GM18498 (cell line): ENCODE measurements around the gene TMTC1.

Experiments used
- ATAC-seq: cut with Tn5 transposase; IDR thresholded peaks from one replicate; pipeline ENCODE4 v1.9.1; 2021; ENCODE audit warnings: mild to moderate bottlenecking, moderate library complexity; ENCODE audit not compliant: unreplicated experiment

TMTC1 gene

DNA sequence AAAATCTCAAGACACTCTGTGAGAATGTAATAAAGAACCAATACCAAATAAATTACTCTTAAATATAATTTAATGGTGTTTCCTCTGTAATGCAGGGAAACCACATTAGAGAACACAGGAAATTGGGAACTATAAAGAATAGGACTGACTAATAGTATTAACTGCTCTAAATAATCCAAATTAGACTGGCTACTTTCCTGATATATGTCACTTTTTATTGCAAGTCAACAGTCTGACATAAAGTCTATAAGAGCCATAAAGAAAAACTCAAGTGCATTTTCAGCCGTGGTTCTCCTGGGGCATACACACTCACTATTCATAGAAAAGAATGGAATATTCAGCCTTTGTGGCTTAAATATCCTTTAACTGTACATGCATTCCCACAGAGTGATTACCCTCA is 161.5 kb downstream of the TMTC1 start:
- ATAC-seq = no peak

DNA sequence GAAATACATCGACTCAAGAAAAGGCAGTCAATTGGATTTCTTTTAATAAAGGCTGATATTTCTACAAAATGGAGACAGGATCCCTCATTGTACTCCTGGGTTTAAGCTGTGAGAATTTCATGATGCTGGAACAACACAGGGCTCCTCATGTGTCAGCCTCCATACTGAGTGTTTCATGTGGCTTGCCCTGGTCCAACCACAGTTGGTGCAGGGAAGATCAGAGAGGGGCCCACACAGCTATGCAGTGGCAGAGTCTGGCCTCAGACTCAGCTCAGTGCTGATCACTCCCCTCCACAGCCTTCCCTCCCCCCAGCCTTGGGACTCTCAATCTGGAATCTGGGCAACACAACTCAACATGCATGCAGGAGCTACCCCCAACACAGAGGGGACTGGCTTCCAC is 163.7 kb downstream of the TMTC1 start:
- no peak for ATAC-seq

DNA sequence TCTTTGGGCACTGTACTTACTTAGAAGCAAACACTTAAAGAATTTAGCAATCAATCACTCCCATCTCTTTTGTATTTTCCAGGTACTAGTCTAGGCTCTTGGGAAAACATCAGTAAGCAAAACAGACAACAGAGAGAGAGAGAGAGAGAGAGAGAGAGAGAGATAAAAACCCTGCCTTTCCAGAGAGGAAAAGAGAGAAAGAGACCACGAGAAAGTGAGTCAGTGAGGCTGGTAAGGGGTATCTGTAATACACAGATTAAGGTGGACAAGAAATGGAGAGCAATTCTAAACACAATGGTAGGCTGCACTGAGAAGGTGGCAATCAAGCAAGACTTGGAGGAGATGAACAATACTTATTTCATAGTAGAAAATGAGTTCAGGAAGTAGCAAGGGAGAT is 166.3 kb downstream of the TMTC1 start:
- no peak for ATAC-seq

DNA sequence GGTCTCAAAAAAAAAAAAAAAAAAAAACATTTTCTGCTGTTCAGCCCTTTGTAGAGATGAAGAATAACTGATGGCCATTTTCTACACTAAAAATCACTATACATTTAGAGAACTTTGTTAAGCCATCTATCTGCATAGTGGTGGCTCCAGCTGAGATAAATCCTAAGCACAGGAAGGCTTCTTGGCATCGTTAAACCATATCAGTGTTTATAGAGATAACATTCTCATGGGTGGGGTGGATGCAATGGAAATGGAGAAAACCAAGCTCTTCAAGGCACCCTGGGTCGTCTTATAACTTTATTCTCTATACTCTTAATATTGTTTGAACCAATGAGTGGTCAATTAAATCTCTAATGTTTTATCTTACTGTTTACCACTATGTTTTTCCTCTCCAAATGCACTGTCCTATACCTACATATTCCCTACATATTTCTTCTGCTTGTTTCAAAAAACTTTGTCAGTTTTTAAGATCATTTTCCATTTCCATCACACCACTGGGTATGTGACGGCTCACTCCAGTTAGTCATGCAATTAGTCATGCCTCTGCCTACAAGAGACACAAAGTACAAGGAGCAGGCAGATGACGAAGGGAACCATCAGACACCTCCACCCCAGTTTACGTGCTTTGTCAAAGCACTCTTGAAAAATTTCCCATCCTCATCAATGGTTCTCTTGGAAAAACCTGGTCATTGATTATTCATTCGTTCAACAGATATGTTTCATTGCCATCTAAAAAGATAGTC is 166.9 kb downstream of the TMTC1 start:
- ATAC-seq = no peak

DNA sequence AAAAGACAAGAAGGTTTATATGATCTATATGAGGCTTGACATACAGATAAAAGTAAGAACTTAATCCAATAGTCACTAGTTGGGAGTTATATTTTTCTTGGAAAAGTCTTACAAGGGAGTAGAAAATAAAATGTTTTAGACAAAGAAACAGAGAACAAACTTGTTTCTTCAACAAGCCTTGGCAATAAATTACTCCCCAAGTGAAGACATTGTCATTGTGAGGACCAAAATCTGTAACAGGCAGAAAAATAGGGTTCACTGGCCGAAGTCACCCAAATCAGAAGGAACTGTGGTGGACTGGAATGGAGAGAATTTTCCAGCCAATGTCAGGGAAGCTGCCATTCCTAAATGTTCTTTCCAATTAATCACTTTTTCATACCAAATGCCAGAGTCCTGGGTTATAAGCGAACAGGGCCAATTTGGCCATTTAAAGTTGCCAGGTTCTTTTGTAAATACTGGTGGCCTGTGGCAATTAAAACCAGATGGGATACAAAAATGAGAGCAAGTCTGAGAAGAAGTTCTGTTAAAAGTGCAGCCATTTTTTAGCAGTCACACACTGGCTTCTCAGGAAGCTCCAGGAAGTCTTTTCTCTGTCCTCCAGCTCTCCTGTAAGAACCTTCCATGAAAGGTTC is 168.9 kb downstream of the TMTC1 start:
- ATAC-seq = no peak

DNA sequence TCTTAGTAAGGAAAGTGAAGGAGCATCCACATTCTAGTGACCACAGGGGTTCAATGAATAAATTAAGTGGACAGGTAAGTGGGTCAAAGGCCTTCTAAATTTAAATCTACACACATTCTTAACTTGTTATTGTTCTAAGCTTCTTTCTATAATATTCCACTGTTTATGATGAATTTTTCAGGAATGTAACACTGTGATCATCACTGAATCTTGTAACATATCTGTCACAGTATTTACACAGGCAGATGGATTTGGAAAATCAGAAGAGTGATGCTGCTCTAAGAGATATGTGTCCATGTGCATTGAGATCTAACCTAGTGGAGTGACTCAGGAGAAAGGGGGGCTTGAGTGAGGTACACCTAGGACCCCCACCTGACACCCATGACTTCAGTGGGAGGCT is 170.8 kb downstream of the TMTC1 start:
- ATAC-seq = no peak

DNA sequence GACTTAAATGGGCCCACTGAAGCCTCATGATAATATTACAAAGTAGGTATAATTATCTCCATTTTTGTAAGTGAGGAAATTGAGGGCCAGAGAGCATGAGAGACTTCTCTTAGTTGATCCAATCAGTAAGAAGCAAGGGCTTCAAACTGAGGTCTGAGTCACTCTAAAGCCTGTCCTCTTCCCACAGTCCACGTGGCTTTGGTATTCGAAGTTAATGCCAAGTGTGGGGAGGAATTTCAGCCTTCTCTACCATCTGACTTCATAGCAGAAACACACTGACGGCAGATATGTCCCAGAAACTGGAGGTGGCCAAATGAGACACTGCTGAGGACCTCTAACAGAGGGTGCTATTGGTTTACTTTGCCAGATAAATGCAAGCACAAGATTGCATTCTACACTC is 171.8 kb downstream of the TMTC1 start:
- no peak for ATAC-seq

DNA sequence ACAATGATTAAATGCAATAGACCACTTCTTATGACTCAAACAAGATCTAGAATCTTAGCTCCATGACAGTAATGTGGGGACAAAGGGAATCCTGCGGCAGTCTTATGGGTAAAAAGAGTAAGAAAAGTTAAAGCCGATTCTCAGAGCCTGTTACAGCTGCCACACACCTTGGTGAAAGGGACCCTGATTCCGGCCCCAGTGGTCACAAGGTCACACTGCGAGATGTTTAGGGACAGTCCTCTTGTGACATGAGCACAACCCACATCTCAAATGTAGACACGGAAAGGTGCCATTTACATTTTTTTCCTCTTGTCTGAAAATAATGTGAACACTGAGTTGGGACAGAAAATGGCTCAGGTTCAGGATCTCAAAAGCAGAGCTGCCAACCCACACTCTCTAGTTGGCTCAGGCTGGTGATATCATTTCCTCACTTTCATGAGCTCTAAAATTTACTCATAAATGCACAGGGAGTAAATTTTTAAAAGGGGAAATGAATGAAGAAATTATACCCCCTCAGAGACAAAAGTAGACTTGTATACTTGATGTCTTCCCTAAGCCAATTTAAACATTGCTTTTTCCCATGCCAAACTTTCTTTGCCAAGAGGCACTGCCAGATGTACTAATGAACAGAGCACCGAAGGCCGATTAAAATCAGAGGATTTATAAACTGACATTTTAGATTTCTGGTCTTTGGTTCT is 173.1 kb downstream of the TMTC1 start:
- ATAC-seq = no peak

DNA sequence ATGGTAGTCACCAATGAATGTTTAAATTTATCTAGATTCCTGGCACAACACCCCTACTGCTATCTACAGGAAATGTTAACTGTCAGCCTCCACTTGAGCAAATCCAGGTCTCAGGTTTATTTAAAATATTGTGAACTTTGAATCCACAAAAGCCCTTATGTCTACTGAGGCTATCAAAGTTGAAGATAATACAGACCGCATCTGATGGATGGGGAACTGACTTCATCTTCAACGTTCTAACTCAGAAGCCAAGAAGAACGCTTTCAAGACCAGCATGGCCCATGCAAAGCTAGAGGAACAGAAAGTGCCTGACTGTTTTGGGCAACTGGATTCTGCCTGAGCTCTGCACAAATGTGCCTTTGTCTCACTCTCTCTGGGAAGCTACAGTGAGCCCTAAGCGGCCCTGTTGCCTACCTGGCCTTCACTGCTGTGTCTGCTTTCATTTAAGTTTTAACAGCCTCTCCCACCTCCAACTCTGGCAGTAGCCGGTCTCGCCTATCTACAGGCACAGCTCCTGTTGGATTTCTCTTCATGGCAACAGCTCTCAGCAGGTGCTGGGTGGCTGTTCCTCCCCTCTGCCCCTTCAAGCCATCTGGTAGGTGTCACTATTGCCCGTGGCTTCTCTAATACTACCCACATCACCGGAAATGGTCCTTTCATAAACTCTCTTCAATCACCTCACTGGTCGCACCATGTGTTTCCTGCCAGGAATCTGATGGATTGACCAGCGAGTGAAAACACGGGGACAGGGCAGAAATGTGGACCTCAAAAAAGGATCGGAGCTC is 174.1 kb downstream of the TMTC1 start:
- ATAC-seq = no peak

DNA sequence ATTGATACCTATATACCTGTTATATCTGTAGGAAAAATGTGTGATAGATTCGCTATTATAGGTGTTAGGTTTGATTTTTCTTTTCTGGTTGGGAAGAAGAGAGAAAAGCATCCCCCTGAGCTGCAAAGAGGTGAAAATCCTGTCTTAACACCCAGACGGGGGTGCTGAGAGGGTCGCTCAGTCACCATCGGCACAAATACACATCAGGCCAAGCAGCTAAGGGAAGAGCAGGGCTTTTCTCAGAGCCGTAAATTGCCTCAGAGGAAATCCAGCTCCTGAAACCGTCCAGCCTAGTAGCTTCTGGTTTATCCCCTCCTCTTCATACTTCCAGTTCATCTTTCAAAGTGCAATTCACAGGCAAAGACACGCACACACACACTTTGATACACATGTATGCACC is 175.2 kb downstream of the TMTC1 start:
- ATAC-seq = no peak

DNA sequence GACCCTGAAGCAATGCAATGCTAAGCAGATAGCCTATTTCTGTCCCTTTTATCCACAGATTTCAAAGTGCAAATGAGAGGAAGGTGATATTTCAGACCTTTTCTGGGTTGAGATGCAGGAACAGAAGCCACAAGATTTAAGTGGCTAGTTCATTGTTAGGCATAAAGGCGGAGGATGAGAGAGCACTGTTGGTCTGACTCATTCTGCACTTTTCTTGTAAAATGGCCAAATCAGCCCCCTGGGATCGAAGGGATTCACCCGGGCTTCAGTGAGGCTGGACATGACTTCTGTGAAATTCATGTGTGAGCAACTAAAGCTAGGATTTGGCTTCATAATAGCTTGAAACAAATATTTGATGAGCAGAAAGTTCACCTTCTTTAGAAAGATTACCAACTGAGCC is 184.4 kb downstream of the TMTC1 start:
- no peak for ATAC-seq

DNA sequence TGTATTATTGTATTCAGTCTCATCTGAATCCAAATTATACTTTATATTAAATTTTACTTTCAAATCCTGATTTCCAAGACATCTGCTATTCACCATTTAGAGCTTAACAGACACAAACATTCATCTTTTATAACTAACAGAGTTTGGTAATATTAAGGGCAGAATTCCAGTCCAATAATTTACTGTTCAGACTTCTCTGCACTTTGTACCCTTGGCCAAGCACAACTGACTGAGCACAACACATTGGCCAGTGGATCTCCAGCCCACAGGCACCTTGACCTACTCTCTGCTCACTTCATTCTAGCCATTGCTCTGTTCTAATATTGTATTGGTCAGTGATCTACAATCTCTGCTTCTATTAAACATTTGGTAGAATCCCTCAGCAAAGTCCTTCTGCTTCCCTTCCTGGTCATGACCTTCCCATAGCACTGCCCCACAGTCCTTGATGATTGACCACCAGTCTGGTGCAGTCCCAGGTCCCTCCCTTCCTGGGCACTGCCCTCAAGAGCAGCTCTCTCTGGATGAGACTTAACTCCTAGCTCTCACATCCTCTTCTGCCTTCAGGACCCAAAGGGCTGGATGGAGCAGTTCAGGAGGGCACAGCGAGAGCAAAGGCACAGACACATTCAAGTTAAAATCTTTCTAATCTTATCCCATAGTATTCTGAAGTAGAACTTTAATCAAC is 188.5 kb downstream of the TMTC1 start:
- no peak for ATAC-seq

DNA sequence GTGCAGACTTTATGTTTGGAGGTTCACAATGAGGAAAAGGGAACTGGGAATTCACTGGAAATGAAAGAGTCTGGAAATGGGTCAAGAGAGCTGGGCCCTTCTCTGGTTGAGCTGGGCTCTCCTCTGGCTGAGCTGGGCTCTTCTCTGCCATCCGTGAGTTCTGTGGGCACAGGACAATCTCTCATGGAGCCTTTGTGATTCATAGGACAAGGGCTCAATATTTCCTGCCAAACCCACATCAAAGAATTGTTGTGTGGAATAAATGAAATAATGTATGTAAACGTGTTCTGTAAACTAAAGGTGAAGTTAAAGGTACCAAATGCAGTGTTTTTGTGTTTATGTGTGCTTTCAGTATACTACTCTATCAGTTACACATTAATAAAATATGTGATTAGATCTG is 190.7 kb downstream of the TMTC1 start:
- ATAC-seq = no peak

DNA sequence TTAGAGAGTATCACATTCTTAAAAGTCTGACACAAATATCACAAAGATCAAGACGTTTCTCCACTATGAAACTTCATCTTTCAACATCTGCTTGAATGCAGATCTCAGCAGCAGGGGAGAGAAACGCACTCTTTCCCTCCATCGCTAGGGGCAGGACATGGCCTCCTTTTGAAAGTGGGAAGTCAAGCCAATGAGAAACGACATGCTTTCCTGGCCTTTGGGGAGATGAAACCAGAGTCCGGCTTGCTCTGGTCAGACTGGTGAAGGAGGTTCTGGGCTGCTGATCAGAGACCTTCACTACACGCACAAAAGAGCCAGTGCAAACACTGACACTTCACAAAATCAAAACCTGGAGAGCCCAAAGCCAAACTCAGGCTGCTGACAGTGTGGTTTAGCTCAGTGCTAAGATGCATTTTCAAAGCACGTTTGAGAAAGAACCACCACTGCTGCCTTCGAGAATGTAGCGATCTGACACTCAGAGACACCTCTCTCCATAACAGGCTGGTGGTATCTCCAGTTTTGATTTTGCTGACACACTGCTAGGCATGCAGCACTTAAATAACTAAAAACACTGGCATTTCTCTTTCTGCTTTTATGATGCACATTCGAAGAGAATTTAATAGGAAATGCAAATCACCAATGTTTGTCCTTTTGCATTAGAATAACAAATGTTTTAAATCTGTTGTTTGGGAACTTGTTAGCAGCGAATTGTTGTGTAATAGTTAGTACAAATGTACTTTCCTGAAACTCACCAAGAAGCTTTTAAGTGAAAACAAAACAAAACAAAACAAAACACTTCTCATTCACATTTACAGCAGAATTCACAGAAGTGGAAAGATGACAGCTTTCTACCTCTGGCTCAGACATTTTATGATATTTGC is 192.4 kb downstream of the TMTC1 start:
- no peak for ATAC-seq

DNA sequence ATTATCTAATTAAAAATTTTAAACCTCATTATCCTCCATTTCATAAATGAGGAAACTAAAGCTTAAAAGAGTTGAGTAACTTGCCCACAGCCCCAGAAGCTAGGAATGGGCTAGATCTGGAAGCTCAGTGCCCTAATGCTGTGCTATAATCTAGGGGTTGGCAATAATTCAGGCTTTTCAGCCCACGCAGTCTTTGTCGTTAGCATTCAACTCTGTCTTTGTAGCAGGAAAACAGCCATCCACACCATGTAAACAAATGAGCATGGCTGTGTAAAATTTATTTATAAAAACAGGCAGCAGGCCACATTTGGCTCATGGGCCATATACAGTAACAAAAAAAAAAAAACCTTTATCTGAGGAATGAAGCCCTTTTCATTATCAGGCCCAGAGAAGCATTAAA is 193.9 kb downstream of the TMTC1 start:
- ATAC-seq = no peak

DNA sequence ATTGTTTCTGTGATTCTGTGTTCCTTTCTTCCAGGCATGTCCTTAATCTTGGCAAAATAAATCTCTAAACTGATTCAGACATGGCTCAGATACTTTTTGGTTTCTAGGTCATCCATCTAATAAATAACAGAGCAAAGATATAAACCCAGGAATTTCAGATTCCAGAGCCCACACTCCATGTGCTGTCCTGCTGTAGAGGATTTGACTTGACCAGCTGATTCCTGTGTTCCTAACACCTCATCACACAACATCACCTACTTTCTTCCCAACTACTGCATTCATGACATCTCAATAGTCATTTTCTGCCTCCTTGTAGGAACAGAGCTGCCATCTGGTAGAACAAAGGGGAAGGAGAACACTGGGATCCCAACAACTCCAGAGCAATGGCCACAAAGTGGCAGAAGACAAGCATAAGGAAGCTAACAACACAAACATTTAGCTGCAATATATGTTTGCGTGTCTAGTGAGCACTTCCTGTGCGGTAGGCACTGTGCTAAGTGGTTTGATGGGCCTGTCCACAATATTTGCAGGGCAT is 194.4 kb downstream of the TMTC1 start:
- ATAC-seq = no peak

DNA sequence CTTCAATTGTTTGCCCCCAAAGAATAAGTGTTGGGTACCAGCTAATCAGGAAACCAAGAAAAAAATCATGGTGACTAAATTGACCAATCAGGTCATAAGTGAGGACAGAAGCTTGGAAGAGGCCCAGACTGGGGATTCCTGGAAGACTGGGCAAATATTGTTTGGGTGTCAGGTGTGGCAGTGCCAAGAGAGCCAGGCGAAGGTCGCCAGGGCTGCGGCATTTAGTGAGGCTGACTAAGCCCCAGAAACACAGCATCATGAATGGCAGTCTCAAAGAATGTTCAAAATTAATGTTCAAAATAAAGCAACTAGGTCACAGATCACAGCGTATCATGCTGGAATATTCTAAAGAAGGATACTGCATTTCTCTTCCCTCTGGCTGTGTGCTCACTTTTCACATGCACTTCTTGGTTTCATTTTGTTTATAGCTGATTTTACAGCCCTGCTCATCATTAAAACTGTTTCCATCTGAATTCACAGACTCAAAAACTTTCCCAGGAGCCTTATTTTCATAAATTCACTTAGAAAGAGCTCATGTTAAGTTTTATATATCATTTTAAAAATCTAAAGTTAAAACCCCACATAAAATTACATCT is 201.0 kb downstream of the TMTC1 start:
- ATAC-seq = no peak

DNA sequence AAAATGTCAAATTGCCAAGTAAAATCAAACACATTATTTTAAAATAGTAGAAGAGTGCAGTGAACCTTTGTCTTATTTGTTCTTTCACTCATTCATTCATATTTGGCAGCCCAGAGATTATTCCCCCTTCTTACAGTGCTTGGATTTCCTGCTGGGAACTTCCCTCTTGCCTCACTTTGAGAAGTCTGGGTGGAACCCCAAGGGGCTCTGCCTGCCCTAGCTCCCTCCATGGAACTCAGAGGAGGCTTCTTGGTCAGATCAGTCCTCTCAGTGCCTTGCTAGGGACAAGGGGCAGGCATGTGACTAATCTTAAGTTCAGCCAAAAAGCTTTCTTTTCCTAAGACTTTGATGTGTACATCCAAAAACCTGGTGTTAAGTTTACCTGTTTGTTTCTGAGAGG is 201.6 kb downstream of the TMTC1 start:
- ATAC-seq = no peak

DNA sequence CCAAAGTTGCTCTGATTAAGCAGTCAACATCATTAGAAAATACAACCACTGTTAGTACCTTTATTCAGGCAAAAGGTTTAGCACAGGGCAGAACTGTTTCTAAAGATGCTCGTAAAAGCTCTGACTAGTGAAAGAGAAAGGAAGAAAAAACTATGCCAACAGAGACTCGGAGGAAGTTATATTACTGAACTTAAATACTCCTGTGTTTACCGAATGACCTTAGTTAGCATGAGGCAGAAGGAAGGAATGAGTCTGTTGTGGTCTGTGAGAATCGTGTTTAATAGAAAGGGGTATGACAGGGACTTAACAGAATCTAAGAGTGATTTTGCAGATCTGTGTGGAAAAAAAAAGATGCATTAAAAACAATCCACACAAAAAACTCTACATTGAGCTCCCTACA is 202.1 kb downstream of the TMTC1 start:
- peak; percentile 44 for ATAC-seq
